Keratinocyte (primary cell): ENCODE results near the gene ARHGAP18. TPM values are rescaled to one million over a fixed set of nuclear protein-coding genes. Genes with fewer than 3 reads are reported as not detected.

ENCODE experiments used
- DNase-seq: peaks from one replicate; pipeline ENCODE4 v3.0.0-alpha.2; 2011; ENCODE audit warnings: low read depth, missing footprints, low spot score
- FAIRE-seq: peaks from 2 replicates; lab custom pipeline; 2011; peaks lifted over from hg19 to GRCh38; lab: Jason Lieb, UNC
- H2AFZ ChIP-seq: 2 replicates; pipeline ENCODE4 v1.6.0; 2012; ENCODE audit warnings: low read length, control low read depth, inconsistent platforms; ENCODE audit not compliant: control insufficient read depth
- H3K27ac ChIP-seq: 2 replicates; pipeline ENCODE4 v1.5.1; 2011; ENCODE audit warnings: low read length; ENCODE audit not compliant: control insufficient read depth, insufficient read depth
- H3K27me3 ChIP-seq: 3 replicates; pipeline ENCODE4 v1.6.0; 2011; ENCODE audit warnings: low read length; ENCODE audit not compliant: control insufficient read depth, insufficient read depth; ENCODE audit errors: extremely low read depth
- H3K36me3 ChIP-seq, 2 experiments: 2 replicates in 1 of 2; 3 replicates in 1 of 2; pipeline ENCODE4 v1.5.1; 2011; ENCODE audit warnings: low read length in 2 of 2, mild to moderate bottlenecking in 1 of 2; ENCODE audit not compliant: control insufficient read depth in 2 of 2, insufficient read depth in 2 of 2; ENCODE audit errors: extremely low read depth in 1 of 2
- H3K4me1 ChIP-seq: 3 replicates; pipeline ENCODE4 v1.5.1; 2011; ENCODE audit warnings: low read length; ENCODE audit not compliant: control insufficient read depth, insufficient read depth; ENCODE audit errors: extremely low read depth
- H3K4me2 ChIP-seq: 3 replicates; pipeline ENCODE4 v1.6.0; 2011; ENCODE audit warnings: low read depth, low read length; ENCODE audit not compliant: control insufficient read depth, insufficient read depth; ENCODE audit errors: extremely low read depth
- H3K4me3 ChIP-seq, 3 experiments: fragments of 200-600 bp in 1 of 3; sonication (generic) in 1 of 3; 2 replicates in 2 of 3; 3 replicates in 1 of 3; pipeline ENCODE4 v1.5.1; 2011 to 2016; ENCODE audit warnings: low read length in 3 of 3, mild to moderate bottlenecking in 3 of 3, control low read depth in 2 of 3, inconsistent platforms in 1 of 3, low read depth in 1 of 3, mixed read lengths in 1 of 3, mixed run types in 1 of 3, moderate library complexity in 1 of 3; ENCODE audit not compliant: control insufficient read depth in 2 of 3, insufficient read depth in 2 of 3; ENCODE audit errors: extremely low read depth in 1 of 3
- H3K79me2 ChIP-seq: 2 replicates; pipeline ENCODE4 v1.6.0; 2012; ENCODE audit warnings: low read length; ENCODE audit not compliant: control insufficient read depth, insufficient read depth
- H3K9ac ChIP-seq: 3 replicates; pipeline ENCODE4 v1.6.0; 2011; ENCODE audit warnings: low read length; ENCODE audit not compliant: control insufficient read depth, insufficient read depth; ENCODE audit errors: extremely low read depth
- H3K9me1 ChIP-seq: 3 replicates; pipeline ENCODE4 v1.6.0; 2011; ENCODE audit warnings: low read length; ENCODE audit not compliant: control insufficient read depth, insufficient read depth; ENCODE audit errors: extremely low read depth
- H3K9me3 ChIP-seq: 2 replicates; pipeline ENCODE4 v1.5.1; 2012; ENCODE audit warnings: low read depth, low read length; ENCODE audit not compliant: control insufficient read depth
- H4K20me1 ChIP-seq: 3 replicates; pipeline ENCODE4 v1.6.0; 2011; ENCODE audit warnings: low read length; ENCODE audit not compliant: control insufficient read depth, insufficient read depth; ENCODE audit errors: extremely low read depth
- CTCF ChIP-seq, 3 experiments: IDR thresholded peaks in 1 of 3; conservative IDR thresholded peaks in 1 of 3; optimal IDR thresholded peaks in 1 of 3; 2 replicates in 2 of 3; 3 replicates in 1 of 3; pipeline versions ENCODE3 to v1.5.1; 2011; ENCODE audit warnings: low read length in 3 of 3, mild to moderate bottlenecking in 3 of 3, moderate library complexity in 2 of 3, control low read depth in 1 of 3, inconsistent platforms in 1 of 3; ENCODE audit not compliant: insufficient read depth in 2 of 3; ENCODE audit errors: extremely low read depth in 1 of 3
- EZH2 ChIP-seq: IDR thresholded peaks from one replicate; pipeline ENCODE4 v1.6.1; 2012; ENCODE audit warnings: inconsistent platforms, mild to moderate bottlenecking, low read length, moderate library complexity
- dilution Hi-C: fragments of 300-500 bp; cut with MboI; formaldehyde crosslinking; loops from one replicate; pipeline ENCODE4 v1.7.0; 2020; ENCODE audit warnings: low sequenced_read_pairs; ENCODE audit not compliant: extremely low pct_ligation_motif_present
- polyA plus RNA-seq, 5 experiments: library from polyadenylated mRNA; depleted of rRNA in 3 of 5; stranded (reverse) in 3 of 5; stranded (forward) in 1 of 5; unstranded in 1 of 5; fragments of >200 nt; gene quantifications; 1 replicate in 1 of 5; 2 replicates in 3 of 5; 3 replicates in 1 of 5; pipeline versions ENCODE4 v1.2.1 to v1.2.3, GENCODE V29; 2011 to 2012; ENCODE audit warnings: missing spikeins in 2 of 5, low read depth in 1 of 5, low replicate concordance in 1 of 5

ARHGAP18 gene
- polyA plus RNA-seq, 1 donor (not counting 4 experiments of a cell fraction or from before 2014, with no cell fraction given) = 17.7 TPM

DNA sequence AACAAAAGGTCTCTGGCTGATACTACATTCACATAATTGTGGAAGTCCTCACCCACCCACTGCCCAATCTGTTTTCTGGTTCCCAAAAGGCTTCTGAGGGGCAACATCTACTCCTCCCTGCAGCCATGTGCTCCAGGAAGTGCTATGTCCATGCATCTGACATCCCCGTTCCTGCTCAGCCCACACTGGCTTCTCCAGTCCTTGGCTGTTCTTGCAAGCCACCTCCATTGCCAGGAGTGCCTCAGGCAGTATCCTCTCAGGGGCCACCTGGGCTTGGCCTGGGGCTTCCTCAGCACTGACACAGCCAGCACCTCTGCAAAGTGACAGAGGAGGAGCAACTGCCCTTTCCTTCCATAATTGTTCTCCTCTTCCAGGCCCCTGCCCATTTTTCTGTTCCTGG is 18.3 kb downstream of the ARHGAP18 start:
- Histone ChIP-seq H4K20me1 (no peaks in the 10 kb centered on the region), H3K27ac (no peak overlapping the region), H3K9me3 (no peaks in the 10 kb centered on the region), H3K4me1 (peaks cover 30% of the 10 kb centered on the region), H2AFZ (no peak overlapping the region), H3K9me1 (no peaks in the 10 kb centered on the region), H3K27me3 (no peaks in the 10 kb centered on the region), H3K9ac (no peak overlapping the region), H3K79me2 (peaks cover 80% of the 10 kb centered on the region), H3K4me2 (no peak overlapping the region), H3K4me3 (no peak overlapping the region), H3K36me3 (no peaks in the 10 kb centered on the region)
- TF ChIP-seq EZH2 (no peak), CTCF (optimal IDR thresholded peaks at IDR 0.05 in 1 of 3, IDR thresholded peaks at IDR 0.05 in 1 of 3, conservative IDR thresholded peaks at IDR 0.05 in 1 of 3; ENCODE audit: extremely low read depth in 1 of 3, insufficient read depth in 2 of 3, low read length in 3 of 3) (no peak)
- FAIRE-seq = no peak
- dilution Hi-C loops = no loop called here
- DNase-seq = no peak

DNA sequence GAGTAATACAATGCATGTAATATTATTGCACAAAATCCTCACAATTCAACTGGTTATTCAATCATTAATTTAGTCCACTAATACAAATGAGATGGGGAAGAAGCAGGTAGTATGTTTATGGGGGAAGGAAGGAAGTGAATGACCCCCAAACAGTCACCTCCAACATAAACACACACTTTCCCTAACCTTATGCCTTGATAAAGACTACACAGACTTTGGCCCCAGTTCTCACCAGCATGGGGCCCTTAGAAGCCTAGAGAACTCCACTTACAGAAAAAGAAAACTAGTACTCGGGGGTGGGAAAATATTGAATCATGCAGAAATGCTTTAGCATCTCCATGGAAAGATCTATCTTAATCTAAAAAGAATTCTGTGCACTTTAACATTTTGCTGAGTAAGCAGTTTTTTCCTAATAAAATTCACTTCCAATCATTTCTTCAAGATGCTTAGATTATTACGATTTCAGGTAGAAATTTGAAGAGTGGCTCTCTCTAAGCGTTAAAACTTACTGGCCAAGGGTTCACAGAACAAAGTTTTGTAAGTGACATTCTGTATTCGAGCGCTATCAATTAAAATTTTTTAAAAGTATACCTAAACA is 18.8 kb downstream of the ARHGAP18 start:
- Histone ChIP-seq H3K4me1 (peaks cover 35% of the 10 kb centered on the region), H4K20me1 (no peaks in the 10 kb centered on the region), H3K4me3 (no peak overlapping the region), H2AFZ (no peak overlapping the region), H3K36me3 (peaks cover 0 to 1% of the 10 kb centered on the region in 2 experiments), H3K9ac (no peak overlapping the region), H3K27ac (no peak overlapping the region), H3K9me3 (no peaks in the 10 kb centered on the region), H3K9me1 (no peaks in the 10 kb centered on the region), H3K27me3 (no peaks in the 10 kb centered on the region), H3K79me2 (peaks cover 79% of the 10 kb centered on the region), H3K4me2 (no peak overlapping the region)
- FAIRE-seq (no peak), DNase-seq (no peak)
- TF ChIP-seq CTCF (optimal IDR thresholded peaks at IDR 0.05 in 1 of 3, IDR thresholded peaks at IDR 0.05 in 1 of 3, conservative IDR thresholded peaks at IDR 0.05 in 1 of 3; ENCODE audit: extremely low read depth in 1 of 3, insufficient read depth in 2 of 3, low read length in 3 of 3) = no peak
- no peak for TF ChIP-seq EZH2
- dilution Hi-C loops = no loop called here
